HG03064 (cell line): ENCODE measurements around the gene BAIAP2L2.

ENCODE experiments used
- ATAC-seq: cut with Tn5 transposase; IDR thresholded peaks from one replicate; pipeline ENCODE4 v1.9.1; 2021; ENCODE audit warnings: low read depth; ENCODE audit not compliant: unreplicated experiment

The BAIAP2L2 gene

DNA sequence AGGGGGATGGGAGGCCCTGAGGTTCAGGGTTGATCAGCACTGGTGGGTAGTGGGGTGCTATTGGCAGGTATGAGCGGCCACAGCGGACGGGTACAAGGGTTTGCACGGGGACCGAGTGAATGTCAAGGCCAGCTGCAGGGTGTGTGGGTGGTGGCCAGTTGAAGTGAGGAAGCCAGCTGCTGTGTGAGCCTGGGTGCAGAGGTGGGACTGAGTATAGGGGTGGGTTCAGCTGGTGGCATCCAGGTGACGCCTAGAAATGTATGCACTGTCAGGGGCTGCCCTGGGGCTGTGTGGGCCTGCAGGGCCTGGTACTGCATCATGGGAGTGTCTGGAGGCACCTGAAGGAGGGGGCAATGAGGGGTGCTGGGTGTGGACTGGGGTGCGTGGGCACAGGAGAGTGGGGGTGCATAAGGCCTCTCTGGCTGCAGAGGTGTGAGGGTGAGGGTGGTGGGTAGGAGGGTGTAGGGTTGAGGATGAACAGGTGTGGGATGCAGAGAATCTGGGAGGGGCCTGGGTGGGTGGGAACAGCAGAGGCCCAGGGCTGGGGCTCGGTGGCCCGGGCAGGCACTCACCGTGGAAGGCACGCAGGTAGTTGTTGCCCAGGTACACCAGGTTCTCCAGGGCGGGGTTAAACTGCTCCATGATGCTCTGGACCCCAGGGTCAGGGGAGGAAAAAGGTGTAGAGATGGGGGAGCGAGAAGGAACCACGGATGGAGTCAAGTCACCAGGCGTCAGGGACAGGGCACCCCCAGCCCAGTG is 1.7 kb downstream of the BAIAP2L2 start:
- no peak for ATAC-seq

DNA sequence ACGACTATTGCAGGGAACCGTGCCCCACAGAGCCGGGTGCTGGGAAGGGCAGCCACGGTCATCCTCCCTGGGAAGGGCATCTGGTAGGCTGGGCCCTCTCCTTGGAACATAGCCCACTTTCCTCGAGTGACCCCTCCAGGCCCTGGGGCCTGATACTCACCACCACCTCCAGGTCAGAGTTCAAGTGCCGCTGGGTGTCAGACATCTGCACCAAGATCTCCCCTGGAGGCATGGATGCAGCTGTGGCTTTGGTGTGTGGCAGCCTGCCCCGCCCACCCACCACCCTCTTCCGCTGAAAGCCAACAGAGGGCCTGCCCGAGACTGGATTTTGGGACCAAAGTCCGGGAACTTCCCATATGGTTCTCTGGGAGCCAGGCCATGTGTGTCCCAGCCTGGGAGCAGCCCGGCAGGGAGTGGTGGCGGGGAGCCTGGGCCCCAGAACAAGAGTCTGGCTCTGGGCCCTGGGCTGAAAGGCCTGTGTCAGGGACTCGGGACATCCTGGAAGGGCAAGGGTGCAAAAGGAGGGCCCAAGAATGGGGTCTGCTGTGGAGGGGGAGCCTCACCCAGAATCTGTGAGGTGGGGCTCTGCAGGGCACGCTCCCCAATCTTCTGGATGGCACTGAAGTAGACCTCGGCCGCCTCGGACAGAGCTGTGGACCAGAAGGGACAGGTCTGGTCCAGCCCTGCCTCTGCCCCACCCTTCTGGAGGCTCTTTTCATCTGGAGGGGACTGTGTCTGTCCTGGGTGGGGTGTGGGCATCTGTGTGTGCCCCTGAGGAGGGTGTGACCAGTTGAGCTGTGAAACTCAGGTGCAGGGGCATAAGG is 2.6 kb downstream of the BAIAP2L2 start:
- no peak for ATAC-seq

DNA sequence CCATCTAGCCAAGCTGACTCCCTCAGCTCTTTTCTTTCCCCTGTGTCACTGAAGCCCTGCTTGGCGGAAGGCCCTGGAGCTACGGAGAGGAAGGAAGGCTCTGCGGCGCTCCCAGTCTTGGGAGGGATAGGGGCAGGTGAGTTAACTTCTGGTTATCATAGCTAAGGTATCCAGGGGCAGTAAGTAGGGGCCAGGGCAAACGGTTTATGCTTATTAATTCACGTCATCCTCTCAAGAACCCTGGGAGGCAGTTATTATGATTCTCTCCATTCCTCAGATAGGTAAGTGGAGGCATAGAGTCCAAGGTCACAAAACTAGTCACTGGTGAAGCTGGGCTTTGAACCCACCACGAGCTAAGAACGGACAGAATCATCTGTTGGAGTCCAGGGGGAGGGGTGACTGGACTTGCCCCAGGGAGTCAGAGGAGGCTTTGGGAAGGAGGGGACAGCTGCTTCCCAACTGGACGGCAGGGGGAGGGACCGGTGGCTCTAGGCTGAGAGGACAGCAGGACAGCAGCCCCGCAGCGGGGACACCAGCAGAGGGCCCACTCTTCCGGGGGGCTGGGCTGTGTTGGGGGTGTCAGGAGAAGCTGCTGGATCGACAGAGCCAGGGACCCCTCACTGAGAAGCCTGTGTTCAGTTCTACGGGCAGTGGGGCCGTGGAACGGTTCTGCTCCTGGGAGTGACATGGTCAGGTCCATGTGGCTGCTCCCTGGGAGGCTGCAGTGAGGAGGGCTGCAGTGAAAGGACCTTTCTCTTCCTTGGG is 3.5 kb downstream of the BAIAP2L2 start:
- no peak for ATAC-seq

DNA sequence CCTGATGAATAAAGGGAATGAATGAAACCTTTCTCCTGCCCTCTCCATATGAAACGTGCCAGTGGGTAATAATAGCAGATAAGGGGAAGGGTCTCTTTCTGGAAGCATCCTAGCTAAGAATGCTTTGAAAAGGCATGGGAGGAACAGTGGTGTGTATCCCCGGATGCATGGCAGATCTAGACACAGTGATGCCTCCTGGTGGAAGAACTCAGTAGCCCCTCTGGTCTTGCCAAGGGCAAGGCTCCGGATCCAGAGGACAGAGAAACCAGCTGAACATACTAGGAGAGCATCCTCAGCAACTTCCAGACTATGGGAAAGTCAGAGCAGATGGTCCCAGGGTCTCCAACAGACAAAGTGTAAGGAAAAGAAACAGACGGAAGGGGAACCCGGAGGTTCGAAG is 6.4 kb downstream of the BAIAP2L2 start:
- ATAC-seq = no peak

DNA sequence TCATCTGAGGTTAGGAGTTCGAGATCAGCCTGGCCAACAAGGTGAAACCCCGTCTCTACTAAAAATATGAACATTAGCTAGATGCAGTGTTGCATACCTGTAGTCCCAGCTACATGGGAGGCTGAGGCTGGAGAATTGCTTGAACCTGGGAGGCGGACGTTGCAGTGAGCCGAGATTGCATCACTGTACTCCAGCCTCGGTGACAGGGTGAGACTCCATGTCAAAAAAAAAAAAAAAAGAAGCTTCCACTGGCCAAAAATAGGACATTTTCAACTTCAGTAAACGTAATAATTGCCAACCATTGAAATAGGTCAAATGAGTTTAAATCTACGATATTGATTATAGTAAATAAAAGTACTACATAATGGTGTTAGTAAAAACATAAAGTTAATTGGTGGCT is 6.8 kb downstream of the BAIAP2L2 start:
- ATAC-seq = no peak

DNA sequence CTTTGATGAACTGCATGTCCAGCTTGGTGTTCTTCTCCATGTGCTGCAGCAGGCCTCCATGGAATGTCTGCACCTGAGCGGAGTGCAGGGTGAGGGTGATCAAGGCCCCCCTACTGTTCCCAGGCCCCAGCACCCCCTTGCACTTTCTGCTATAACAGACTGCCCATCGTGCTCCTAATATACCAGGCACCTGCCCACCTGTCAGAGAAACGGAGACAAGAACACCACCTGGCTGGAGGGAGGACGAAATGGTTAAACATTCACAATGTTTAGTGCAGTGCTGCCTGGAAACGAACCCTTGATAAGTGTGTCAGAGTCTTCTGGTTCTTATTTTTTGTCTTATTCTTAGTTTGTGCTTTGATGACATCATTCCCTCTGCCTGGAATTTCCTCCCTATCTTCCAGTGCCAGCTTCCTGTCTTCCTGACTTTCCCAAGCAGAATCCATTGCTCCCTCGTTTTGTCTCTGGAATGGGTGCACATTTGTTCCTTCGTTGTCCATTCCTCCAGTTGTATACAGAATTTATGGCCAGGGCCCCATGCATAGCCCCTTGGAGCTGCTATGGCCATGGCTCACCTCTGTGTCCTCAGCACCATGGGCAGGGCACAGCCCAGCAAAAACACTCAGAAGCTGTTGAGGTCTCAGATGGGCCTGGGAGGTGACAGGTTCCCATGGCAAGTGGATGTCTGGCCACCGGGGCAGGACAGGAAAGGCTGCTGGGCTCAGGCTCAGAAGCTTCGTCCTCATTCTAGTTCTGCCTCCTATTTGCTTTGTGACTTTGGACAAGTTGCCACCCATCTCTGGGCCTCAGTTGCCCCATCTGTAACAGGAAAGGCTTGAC is 11.9 kb downstream of the BAIAP2L2 start:
- no peak for ATAC-seq

DNA sequence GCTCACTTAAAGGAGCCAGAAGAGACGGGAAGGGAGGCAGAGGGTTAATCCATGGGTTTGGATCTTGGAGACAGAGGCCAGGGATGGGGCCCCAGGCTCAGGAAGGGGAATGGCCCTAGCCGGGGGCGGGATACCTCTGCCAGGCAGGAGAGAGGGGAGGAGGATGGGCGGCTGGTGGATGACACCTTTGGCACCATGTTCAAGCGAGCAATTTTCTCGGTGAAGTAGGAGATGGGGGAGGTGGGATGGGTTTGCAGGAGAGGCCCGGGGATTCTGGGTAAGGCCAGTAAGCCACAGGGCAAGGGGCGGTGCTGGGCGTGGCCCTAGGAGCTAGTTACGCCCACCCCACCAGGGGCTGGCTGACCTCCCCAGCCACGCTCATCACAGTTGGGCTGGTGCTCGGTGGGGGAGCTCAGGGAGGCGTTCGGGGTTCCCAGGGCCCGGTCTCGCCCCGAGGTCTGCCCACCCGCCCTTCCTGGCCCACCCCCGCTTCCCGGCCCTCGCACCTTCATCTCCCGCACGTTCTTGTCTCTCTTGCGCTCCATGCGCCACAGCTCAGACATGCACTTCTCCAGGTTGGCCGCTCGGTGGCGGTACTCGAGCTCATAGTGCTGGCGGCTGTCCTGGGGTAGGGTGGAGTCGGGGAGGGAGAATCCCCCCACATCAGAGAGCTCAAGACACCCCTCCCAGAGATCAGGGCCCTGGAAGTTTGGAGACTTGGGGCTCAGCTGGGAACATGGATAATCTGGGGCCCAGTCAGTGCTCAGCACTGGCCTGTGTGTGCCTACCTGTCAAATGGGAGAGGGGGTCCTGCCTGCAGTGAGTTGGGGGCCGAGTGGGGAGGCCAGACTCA is 12.7 kb downstream of the BAIAP2L2 start:
- ATAC-seq = no peak

DNA sequence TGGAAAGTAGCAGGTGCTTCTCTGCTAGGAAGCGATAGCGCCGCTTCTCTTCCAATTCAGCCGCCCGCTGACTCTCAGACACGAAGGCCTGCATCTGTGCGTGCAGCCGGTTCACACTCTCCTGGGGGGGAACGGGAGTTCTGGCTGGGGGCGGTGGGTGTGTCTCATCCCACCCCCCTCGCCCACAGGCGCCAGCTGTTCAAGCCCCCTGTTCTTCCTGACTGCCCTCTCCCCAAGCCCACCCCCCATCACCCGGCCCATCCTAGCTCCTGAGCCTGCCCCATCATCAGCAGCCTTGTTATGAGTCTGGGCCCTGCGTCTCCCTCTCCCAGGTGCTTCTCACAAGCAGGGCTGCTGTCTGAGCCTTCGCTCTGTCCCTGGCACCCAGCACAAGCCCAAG is 13.4 kb downstream of the BAIAP2L2 start:
- no peak for ATAC-seq

DNA sequence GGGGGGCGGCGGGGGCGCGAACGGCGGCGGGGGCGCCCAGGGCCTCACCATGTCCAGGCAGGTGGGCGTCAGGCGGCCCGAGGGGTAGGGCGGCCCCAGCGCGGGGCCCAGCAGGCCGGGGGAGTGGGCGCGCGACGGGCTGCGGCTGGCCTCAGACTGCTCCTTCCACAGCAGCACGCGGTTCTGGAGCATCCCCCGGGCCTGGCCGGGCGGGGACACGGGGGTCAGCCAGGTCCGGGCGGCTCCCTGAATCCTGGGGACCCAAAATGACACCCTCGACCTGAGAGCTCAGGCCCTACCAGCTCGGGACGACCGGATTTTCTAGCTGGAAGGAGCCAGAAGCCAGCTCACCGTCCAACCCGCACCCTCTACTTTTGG is 21.0 kb downstream of the BAIAP2L2 start:
- ATAC-seq = no peak

DNA sequence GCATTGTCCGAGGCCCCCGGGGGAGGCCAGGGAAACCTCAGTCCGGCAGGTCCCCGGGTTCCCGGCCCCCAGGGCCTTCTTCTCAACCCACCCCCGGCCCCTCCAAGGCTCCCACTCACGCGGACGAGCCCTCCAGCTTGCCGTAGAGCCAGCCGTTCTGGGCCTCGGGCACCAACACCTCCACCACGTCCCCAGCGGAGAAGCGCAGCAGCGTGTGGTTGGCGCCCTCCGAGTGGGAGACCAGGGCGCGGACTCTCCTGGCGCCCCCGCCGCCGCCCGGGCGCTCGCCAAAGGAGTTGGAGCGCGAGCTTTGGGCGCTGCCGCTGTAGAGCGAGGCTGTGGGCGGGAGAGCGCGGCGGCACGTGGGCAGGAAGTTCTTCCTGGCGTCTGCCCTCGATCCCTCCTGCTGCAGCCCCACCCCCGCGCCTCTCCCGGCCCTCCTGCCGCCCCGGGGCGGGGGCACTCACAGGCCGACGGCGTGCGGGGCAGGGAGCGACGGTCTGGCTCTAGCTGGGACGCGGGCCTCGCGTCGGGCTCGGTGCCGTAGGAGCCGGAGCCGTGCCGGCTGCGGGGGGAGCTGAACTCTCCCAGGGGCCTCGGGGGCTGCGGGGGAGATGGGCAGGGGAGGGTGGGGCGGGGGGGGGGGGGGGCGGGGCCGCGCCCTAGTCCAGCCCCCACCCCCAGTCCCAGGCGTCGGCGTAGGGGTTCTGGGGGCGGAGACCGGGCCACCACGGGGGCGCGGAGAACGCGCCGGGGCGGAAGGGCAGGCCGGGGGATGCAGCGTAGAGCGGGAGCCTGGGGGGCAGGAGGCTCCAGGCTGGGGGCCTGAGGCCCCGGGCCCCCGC is 21.6 kb downstream of the BAIAP2L2 start:
- no peak for ATAC-seq

DNA sequence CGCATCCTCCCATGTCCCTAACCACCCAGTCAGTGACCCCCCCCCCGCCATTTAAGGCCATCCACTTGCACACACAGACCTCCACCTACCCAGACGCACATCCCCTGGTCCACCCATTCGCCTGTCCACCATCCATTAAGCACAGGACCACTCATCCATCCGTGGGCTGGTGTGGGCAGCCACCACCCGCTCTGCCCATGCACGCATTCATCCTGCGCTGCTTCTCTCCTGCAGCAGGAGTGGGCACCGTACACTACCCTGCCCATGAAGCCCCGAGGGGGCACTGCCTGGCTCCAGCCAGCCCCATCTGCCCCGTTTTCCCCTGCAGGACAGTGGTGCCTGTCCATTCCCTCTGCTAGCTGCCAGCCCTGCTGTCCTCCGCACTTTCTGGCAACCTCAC is 22.6 kb downstream of the BAIAP2L2 start:
- no peak for ATAC-seq

DNA sequence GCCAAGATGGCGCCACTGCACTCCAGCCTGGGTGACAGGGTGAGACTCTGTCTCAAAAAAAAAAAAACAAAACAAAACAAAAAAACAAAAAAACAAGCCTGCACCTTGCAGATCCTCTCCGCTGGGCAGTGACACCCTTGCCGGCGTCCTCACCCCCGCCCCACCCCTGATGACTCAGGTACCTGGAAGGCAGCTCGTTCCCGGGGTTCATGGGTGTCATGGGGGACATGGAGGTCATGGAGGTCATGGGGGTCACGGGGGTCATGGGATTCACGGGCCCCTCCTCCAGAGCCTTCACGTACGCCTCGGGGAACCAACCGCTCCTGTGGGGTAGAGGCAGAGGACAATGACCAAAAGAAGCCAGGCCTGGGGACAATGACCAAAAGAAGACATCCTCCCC is 23.5 kb downstream of the BAIAP2L2 start:
- ATAC-seq = no peak

DNA sequence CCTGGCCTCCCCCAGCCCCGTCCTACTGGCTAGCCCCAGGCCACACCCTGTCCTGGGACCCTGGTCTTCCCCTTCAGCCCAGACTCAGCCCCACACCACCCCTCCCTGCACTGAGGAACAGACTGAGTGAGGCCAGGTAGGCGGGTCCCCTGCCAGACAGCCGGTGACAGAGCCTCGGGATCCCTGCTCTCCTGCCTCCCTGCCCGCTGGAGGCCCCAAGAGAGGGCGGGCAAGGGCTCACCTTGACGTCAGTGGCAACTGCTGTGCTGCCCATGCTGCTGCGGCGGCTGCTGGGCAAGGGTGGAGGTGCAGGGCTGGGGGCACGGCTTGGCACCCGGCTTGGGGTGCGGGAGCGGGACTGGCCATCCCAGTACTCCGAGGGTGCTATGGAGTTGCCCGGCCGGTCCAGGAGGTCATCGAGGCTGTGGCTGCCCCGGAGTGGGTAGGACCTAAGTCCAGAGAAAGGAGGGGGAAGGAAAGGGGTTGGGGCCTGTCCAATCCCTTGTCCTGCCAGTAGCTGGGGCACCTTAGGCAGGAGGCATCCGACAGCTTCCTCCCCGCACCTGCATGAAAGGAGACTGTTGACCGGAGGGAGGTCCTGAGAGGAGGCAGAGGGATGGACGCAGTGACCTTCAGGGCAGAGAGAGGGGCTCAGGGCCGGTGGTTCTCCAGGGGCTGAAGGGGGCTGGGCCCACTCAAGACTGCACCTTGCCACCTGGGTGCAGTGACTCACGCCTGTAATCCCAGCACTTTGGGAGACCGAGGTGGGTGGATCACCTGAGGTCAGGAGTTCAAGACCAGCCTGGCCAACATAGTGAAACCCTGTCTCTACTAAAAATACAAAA is 24.3 kb downstream of the BAIAP2L2 start:
- ATAC-seq = no peak

DNA sequence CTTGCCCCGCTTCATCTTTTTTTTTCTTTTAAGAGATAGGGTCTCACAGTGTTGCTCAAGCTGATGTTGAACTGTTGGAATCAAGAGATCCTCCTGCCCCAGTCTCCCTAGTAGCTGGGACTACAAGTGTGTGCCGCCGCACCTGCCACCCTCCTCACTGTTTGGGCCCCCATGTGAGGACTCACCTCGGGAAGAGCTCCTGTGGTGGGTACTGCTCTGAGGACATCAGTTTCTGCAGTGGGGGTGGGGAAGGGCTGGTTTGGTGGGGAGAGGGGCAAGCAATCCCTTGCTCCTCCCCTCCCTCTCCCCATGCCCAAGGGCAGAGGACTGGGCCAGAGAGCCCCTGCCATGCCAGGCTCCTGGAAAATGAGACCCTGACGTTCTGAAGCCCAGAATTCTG is 25.0 kb downstream of the BAIAP2L2 start:
- no peak for ATAC-seq

DNA sequence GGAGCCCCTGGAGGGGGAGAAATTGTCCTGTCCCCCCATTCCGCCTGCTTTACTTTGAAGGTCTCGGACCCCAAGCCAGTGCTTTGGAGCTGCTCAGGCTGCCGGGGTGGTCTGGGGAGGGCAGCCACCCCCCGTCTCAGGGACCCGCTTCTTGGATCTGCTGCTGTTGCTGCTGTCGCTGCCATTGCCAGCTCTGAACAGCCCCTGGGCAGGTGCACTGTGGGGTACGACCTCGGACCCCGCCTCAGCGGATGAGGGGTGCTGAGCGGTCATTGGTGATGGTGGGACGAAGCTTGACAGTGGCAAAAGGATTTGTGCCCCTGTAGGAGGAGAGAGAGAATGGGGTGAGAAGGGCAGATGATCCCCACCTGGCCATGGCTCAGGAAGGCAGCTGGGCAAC is 25.4 kb downstream of the BAIAP2L2 start:
- no peak for ATAC-seq

DNA sequence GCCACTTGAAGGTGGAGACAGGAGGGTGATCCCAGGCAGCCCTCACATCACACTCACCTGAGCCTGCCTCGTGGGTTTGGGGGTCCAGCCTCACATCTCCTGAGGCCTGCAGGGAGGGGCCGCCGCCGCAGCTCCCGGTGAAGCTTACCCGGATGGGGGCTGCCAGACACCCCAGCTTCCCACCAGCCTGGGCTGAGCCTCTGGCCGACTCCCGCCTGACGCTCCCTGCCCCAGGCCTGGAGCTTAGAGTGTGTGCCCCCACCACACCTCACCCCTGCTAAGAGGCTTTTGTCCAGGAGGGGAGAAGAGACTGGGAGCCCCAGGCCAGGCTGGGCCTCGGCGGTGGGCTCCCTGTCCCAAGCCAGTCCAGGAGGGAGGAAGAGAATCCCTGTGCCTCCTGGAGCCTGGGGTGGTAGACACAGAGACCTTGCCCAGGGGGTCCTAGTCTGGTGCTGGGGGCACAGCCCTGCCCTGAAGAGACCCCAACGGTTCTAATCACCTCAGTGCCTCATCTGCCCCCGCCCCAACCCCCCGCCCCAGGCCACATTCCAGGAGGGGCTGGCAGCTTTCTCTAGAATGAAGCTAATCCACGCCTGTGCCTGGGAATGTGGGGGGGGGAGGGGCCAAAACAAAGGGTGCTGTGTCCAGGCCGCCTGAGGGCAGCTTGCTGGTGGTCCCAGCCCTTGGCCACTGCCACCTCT is 26.4 kb downstream of the BAIAP2L2 start, which contains the start of gene SLC16A8:
Gene SLC16A8, minus strand, starts transcription at position 254 of the 701 bp plus-strand sequence. CDS start 1,311 bp downstream, outside the sequence.
- no peak for ATAC-seq
